Peyer's patch (tissue), 4 donors: ENCODE measurements around the gene SETD1A. TPM values are rescaled to one million over a fixed set of nuclear protein-coding genes. Genes with fewer than 3 reads are reported as not detected.

Experiments
- DNase-seq, 3 donors: peaks; one replicate each; pipeline ENCODE4 v3.0.0-alpha.2; 2017 to 2019
- H3K27ac ChIP-seq, 4 donors: fragments of 200-600 bp; sonication (generic); one replicate each; pipeline ENCODE4 v1.5.1; 2016 to 2019
- H3K27me3 ChIP-seq, 2 donors: fragments of 200-600 bp; sonication (generic); one replicate each; pipeline ENCODE4 v1.5.1; 2019
- H3K36me3 ChIP-seq, 3 donors: fragments of 200-600 bp; sonication (generic); one replicate each; pipeline ENCODE4 v1.5.1; 2016 to 2019
- H3K4me1 ChIP-seq, 4 donors: fragments of 200-600 bp; sonication (generic); one replicate each; pipeline ENCODE4 v1.5.1; 2016 to 2019
- H3K4me3 ChIP-seq, 4 donors: fragments of 200-600 bp; sonication (generic); 1 replicate in 3 of 4; 2 replicates in 1 of 4; pipeline ENCODE4 v1.5.1; 2016 to 2019; ENCODE audit warnings: mild to moderate bottlenecking in 1 of 4
- H3K9me3 ChIP-seq, 4 donors: fragments of 200-600 bp; sonication (generic); one replicate each; pipeline ENCODE4 v1.5.1; 2016 to 2019; ENCODE audit warnings: mild to moderate bottlenecking in 1 of 4
- POLR2A ChIP-seq, 2 donors: fragments of 450-650 bp; IDR thresholded peaks; one replicate each; pipeline ENCODE4 v1.5.1; 2017; ENCODE audit warnings: antibody characterized with exemption in 2 of 2, mild to moderate bottlenecking in 2 of 2, moderate library complexity in 2 of 2
- total RNA-seq, 4 donors: library from RNA; depleted of rRNA; stranded (reverse); fragments of >200 nt; gene quantifications; one replicate each; pipeline ENCODE4 v1.1.0, GENCODE V29; 2016
- TF ChIP-seq, protein P1 (sequence below), 6 experiments: fragments of 450-650 bp in 4 of 6; fragments of 200-600 bp in 2 of 6; sonication (generic) in 1 of 6; IDR thresholded peaks; one replicate each; pipeline ENCODE4 v1.5.1; 2017 to 2019; ENCODE audit warnings: antibody characterized with exemption in 6 of 6, mild to moderate bottlenecking in 3 of 6, moderate library complexity in 1 of 6

The SETD1A gene
- total RNA-seq, 4 donors from 2014 or later: 10.0 to 22.0 (median 16.5) TPM

- peaks cover 0 to 15% (median 7%) of the 10 kb centered on the region in 4 donors for H3K4me1 ChIP-seq
- H3K36me3 ChIP-seq: no peaks in the 10 kb centered on the region
- H3K9me3 ChIP-seq: no peaks in the 10 kb centered on the region
- TF ChIP-seq, protein P1, sequence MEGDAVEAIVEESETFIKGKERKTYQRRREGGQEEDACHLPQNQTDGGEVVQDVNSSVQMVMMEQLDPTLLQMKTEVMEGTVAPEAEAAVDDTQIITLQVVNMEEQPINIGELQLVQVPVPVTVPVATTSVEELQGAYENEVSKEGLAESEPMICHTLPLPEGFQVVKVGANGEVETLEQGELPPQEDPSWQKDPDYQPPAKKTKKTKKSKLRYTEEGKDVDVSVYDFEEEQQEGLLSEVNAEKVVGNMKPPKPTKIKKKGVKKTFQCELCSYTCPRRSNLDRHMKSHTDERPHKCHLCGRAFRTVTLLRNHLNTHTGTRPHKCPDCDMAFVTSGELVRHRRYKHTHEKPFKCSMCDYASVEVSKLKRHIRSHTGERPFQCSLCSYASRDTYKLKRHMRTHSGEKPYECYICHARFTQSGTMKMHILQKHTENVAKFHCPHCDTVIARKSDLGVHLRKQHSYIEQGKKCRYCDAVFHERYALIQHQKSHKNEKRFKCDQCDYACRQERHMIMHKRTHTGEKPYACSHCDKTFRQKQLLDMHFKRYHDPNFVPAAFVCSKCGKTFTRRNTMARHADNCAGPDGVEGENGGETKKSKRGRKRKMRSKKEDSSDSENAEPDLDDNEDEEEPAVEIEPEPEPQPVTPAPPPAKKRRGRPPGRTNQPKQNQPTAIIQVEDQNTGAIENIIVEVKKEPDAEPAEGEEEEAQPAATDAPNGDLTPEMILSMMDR (IDR thresholded peaks at IDR 0.05): no peak
- no peak for TF ChIP-seq POLR2A (IDR thresholded peaks at IDR 0.05)
- peak overlapping the region; percentile 57 to 81 (median 75) for H3K27ac ChIP-seq
- no peaks in the 10 kb centered on the region for H3K27me3 ChIP-seq
- DNase-seq: no peak
- peak overlapping the region; percentile 45 to 58 (median 52) for H3K4me3 ChIP-seq
Measured at GRCh38 chr16:30997725-30998711, 40.5 kb downstream of the SETD1A start.

DNA sequence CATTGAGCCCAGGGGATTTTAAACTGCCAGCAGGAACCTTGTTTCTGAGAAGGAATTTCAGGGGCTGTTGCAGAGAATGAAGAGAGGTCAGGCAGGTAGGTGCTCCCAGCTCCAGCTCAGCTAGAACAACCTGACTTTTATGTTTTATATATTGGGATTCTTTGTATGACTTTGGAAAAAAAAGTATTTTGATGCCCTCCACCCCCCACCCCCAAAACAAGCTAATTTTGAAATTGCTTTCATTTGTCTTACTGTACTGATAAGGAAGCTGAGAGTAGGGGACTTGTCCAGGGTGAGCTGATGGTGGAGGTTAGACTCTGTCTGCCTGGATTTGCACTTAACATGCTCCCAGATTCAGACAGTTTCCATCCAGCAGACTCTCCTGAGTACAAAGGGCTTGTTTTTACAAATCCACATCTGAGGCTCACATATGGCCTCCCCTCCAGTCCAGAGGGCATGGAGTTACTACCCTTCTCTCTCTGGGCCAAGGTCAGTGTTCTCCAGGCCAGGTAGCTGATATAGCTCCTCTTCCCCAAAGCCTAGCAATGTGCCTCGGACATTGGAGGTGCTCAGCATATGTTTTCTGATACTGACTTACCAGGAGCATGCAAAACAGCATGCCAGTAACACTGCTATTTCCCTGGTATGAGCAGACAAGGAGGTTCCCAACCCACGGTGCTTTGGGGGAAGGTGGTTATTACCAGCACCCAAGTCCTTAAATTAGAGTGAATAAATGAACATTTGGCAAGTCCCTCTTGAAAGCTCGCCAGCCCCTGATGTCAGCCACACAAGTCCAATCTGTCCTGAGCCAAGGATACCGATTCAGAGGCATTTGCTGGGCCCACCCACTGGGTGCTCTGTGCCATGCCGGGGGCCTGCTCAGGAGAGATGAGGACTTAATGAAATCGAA is 41.6 kb downstream of the SETD1A start:
- Histone ChIP-seq H3K9me3 (no peaks in the 10 kb centered on the region), H3K4me3 (no peak overlapping the region), H3K27me3 (no peaks in the 10 kb centered on the region), H3K36me3 (no peaks in the 10 kb centered on the region), H3K27ac (no peak overlapping the region), H3K4me1 (peaks cover 0 to 15% (median 7%) of the 10 kb centered on the region in 4 donors)
- TF ChIP-seq POLR2A (IDR thresholded peaks at IDR 0.05): no peak
- TF ChIP-seq, protein P1 (IDR thresholded peaks at IDR 0.05): no peak
- no peak for DNase-seq

DNA sequence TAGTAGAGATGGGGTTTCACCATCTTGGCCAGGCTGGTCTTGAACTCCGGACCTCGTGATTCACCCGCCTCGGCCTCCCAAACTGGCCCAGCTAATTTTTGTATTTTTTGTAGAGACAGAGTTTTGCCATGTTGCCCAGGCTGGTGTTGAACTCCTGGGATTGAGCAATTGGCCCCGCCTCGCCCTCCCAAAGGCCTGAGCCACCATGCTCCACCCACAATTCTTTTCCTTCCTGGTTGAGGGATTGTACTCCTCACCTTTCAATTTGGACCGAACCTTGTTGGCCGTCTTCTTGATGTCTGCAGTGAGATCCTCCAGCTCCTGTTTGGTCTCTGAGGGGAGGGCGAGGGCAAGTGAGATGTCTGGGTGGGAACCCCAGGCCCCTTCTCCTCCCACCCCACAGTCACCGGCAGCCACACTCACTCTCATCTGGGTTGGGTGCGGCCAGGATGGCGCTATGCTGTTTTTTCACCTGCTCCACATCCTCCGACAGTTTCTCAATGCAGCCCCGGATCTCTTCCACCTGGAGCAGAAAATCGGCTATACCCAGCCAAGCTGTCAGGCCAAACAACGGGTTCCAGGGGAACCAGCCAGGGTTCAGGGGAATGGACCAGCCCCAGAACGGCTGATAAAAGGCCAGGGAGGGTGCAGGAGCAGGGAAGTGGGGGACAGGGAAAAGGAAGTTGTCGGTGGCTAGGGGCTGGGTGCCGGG is 43.3 kb downstream of the SETD1A start:
- no peaks in the 10 kb centered on the region for H3K36me3 ChIP-seq
- H3K27me3 ChIP-seq: no peaks in the 10 kb centered on the region
- no peak overlapping the region for H3K4me3 ChIP-seq
- no peaks in the 10 kb centered on the region for H3K9me3 ChIP-seq
- no peak for DNase-seq
- TF ChIP-seq POLR2A (IDR thresholded peaks at IDR 0.05): no peak
- TF ChIP-seq, protein P1 (IDR thresholded peaks at IDR 0.05): no peak
- peaks cover 0 to 15% (median 7%) of the 10 kb centered on the region in 4 donors for H3K4me1 ChIP-seq
- H3K27ac ChIP-seq: no peak overlapping the region

DNA sequence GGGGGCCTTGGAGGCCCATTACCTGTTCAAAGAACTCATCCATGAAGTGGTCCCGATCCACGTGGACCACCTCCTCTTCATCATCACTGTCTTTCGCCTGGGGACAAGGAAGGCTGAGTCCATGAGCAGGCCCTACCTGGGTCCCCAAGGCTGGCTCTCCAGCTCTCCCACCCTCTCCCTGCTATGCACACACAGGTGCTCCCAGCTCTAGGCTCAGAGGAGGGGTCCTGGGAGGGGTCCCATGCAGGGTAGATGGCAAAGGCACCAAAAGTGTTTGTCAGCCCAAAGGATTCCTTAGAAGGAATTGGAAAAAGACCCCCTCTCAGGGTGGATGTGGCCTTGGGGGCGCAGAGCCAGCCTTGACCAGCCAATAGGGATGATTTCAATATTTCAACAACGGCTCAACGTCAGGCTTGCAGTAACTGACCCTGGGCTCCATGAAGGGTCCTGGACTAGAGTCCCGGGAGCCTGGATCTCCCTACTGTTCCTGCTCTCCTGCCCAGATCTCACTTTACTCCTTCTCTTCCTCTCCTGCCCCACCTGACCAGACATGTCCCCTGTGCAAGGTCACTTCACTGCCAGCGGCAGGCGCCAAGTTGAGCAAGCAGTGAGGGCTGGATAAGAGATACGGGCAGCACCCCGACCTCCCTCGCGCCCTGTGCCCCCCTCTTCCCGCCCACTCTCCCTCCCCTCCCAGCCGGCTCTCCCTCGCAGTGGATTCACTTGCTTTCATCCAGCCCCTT is 44.1 kb downstream of the SETD1A start:
- Histone ChIP-seq H3K4me1 (peaks cover 0 to 10% (median 5%) of the 10 kb centered on the region in 4 donors), H3K27ac (no peak overlapping the region), H3K9me3 (no peaks in the 10 kb centered on the region), H3K4me3 (no peak overlapping the region), H3K36me3 (no peaks in the 10 kb centered on the region), H3K27me3 (no peaks in the 10 kb centered on the region)
- DNase-seq: no peak
- TF ChIP-seq, protein P1 (IDR thresholded peaks at IDR 0.05): no peak
- TF ChIP-seq POLR2A (IDR thresholded peaks at IDR 0.05): no peak
